HCT116 (cell line): ENCODE results near the gene STK32B. TPM values are rescaled to one million over a fixed set of nuclear protein-coding genes. Genes with fewer than 3 reads are reported as not detected.

Source experiments
- ATAC-seq: fragments of 200-7000 bp; cut with Tn5 transposase; 2 replicates; pipeline ENCODE4 v1.9.1; 2020; ENCODE audit warnings: mild to moderate bottlenecking, moderate library complexity
- BruUV-seq: library from RNA; stranded (reverse); fragments of 400-500 nt; replicated peaks from 2 replicates; lab custom pipeline; 2021; lab: Mats Ljungman, UMichigan
- CTCF ChIA-PET: fragments of 300-600 bp; sonication (Branson Sonifier 250); formaldehyde crosslinking; loops from one replicate; lab custom pipeline; 2021; ENCODE audit warnings: antibody characterized with exemption; lab: Charles Lee
- POLR2A ChIA-PET: fragments of 300-600, 350-600 bp; sonication (Branson Sonifier 250); formaldehyde crosslinking; loops from one replicate; lab custom pipeline; 2021; ENCODE audit warnings: antibody characterized with exemption; lab: Charles Lee
- RAD21 ChIA-PET, 2 experiments: fragments of 300-600 bp; sonication (Branson Sonifier 250); formaldehyde crosslinking; loops; one replicate each; lab custom pipeline; 2023; ENCODE audit warnings: low total read pairs in 2 of 2; ENCODE audit not compliant: uncharacterized antibody in 2 of 2, unreplicated experiment in 2 of 2, low non-redundant PET in 1 of 2; lab: Charles Lee
- DNase-seq: peaks from one replicate; pipeline ENCODE4 v3.0.0-alpha.2; 2010; ENCODE audit warnings: low read depth, low spot score
- H2AFZ ChIP-seq: fragments of 200-600 bp; shearing (Covaris generic), sonication (generic); 2 replicates; pipeline ENCODE4 v1.6.1; 2017; ENCODE audit warnings: low read depth, mixed run types, mixed read lengths, antibody characterized with exemption, low read length; ENCODE audit not compliant: poor library complexity, severe bottlenecking
- H3K27ac ChIP-seq: 2 replicates; pipeline ENCODE4 v1.5.1; 2012; ENCODE audit warnings: low read depth, low read length
- H3K27me3 ChIP-seq: fragments of 200-600 bp; sonication (generic); 2 replicates; pipeline ENCODE4 v1.6.1; 2016; ENCODE audit warnings: mixed run types, low read length, mixed read lengths; ENCODE audit not compliant: insufficient read depth
- H3K36me3 ChIP-seq, 2 experiments: fragments of 200-500 bp in 1 of 2; fragments of 200-600 bp in 1 of 2; sonication (Bioruptor generic) in 1 of 2; sonication (generic) in 1 of 2; 2 replicates each; pipeline versions ENCODE4 v1.5.1 to v1.6.1; 2014 to 2016; ENCODE audit warnings: low read length in 2 of 2, inconsistent platforms in 1 of 2, mixed read lengths in 1 of 2, mixed run types in 1 of 2; ENCODE audit not compliant: insufficient read depth in 2 of 2, control insufficient read depth in 1 of 2
- H3K4me1 ChIP-seq, 2 experiments: fragments of 200-600 bp in 1 of 2; sonication (generic) in 1 of 2; 2 replicates each; pipeline versions ENCODE4 v1.5.1 to v1.6.1; 2012 to 2017; ENCODE audit warnings: low read length in 2 of 2, inconsistent platforms in 1 of 2, mild to moderate bottlenecking in 1 of 2, mixed read lengths in 1 of 2, mixed run types in 1 of 2, moderate library complexity in 1 of 2; ENCODE audit not compliant: insufficient read depth in 2 of 2, control insufficient read depth in 1 of 2
- H3K4me2 ChIP-seq: fragments of 200-600 bp; sonication (generic); 2 replicates; pipeline ENCODE4 v1.6.1; 2017; ENCODE audit warnings: mixed run types, low read length, mixed read lengths
- H3K4me3 ChIP-seq, 2 experiments: fragments of 200-600 bp in 1 of 2; sonication (generic) in 1 of 2; replicated peaks in 1 of 2; 2 replicates each; pipeline ENCODE4 v1.5.1; 2011 to 2016; ENCODE audit warnings: low read length in 2 of 2, control low read depth in 1 of 2, low read depth in 1 of 2, mild to moderate bottlenecking in 1 of 2, mixed read lengths in 1 of 2, mixed run types in 1 of 2
- H3K79me2 ChIP-seq: fragments of 200-600 bp; sonication (generic); 2 replicates; pipeline ENCODE4 v1.6.1; 2017; ENCODE audit warnings: mild to moderate bottlenecking, mixed run types, low read length, moderate library complexity, mixed read lengths; ENCODE audit not compliant: insufficient read depth
- H3K9ac ChIP-seq: fragments of 200-600 bp; sonication (generic); 2 replicates; pipeline ENCODE4 v1.6.1; 2016; ENCODE audit warnings: low read length, mixed read lengths
- H3K9me2 ChIP-seq: fragments of 200-600 bp; sonication (generic), shearing (Covaris generic); 2 replicates; pipeline ENCODE4 v1.6.1; 2017; ENCODE audit warnings: mixed run types, mild to moderate bottlenecking, moderate library complexity; ENCODE audit not compliant: insufficient read depth
- H3K9me3 ChIP-seq, 2 experiments: fragments of 200-500 bp in 1 of 2; fragments of 200-600 bp in 1 of 2; sonication (Bioruptor generic) in 1 of 2; sonication (generic) in 1 of 2; 2 replicates each; pipeline ENCODE4 v1.6.1; 2014 to 2017; ENCODE audit warnings: low read length in 2 of 2, mixed read lengths in 2 of 2, inconsistent platforms in 1 of 2, low read depth in 1 of 2, mild to moderate bottlenecking in 1 of 2, mixed run types in 1 of 2, moderate library complexity in 1 of 2; ENCODE audit not compliant: control insufficient read depth in 1 of 2, insufficient read depth in 1 of 2
- H4K20me1 ChIP-seq: fragments of 200-600 bp; sonication (generic), shearing (Covaris generic); 2 replicates; pipeline ENCODE4 v1.6.1; 2017; ENCODE audit warnings: mixed run types, mild to moderate bottlenecking, moderate library complexity; ENCODE audit not compliant: insufficient read depth
- ATF3 ChIP-seq: IDR thresholded peaks from 2 replicates; pipeline ENCODE4 v1.6.1; 2012
- CBX3 ChIP-seq: IDR thresholded peaks from 2 replicates; pipeline ENCODE4 v1.6.1; 2012; ENCODE audit warnings: low read depth
- CEBPB ChIP-seq: IDR thresholded peaks from 2 replicates; pipeline ENCODE4 v1.6.1; 2012; ENCODE audit warnings: low read depth
- FOSL1 ChIP-seq: IDR thresholded peaks from 2 replicates; pipeline ENCODE4 v1.6.1; 2012; ENCODE audit warnings: low read depth
- JUND ChIP-seq: IDR thresholded peaks from 2 replicates; pipeline ENCODE4 v1.6.1; 2012
- POLR2AphosphoS5 ChIP-seq: IDR thresholded peaks from 2 replicates; pipeline ENCODE4 v1.6.1; 2011; ENCODE audit warnings: mild to moderate bottlenecking, low read depth, low read length, moderate library complexity
- SP1 ChIP-seq: IDR thresholded peaks from 2 replicates; pipeline ENCODE4 v1.6.1; 2012; ENCODE audit warnings: low read depth
- YY1 ChIP-seq: IDR thresholded peaks from 2 replicates; pipeline ENCODE4 v1.6.1; 2011; ENCODE audit warnings: low read length, low read depth, moderate library complexity, mild to moderate bottlenecking; ENCODE audit not compliant: insufficient replicate concordance; ENCODE audit errors: extremely low read depth
- ZBTB33 ChIP-seq: IDR thresholded peaks from 2 replicates; pipeline ENCODE4 v1.6.1; 2011; ENCODE audit warnings: mild to moderate bottlenecking, low read length, moderate library complexity; ENCODE audit not compliant: insufficient replicate concordance; ENCODE audit errors: extremely low read depth
- ZFX ChIP-seq: fragments of 450-650 bp; IDR thresholded peaks from 2 replicates; pipeline ENCODE4 v1.6.1; 2017
- intact Hi-C: fragments of 100-400 bp; cut with micrococcal nuclease; formaldehyde crosslinking; loops from 2 replicates; pipeline ENCODE4 v1.10.0; 2022
- total RNA-seq: library from RNA; stranded (reverse); gene quantifications from one replicate; pipeline ENCODE4 v1.2.1, GENCODE V29; 2021; ENCODE audit not compliant: unreplicated experiment

The STK32B gene
- total RNA-seq, 1 experiment from 2014 or later = not detected

GRCh38 chr4:5128569-5128968 lies 77.3 kb downstream of the STK32B start:
- H3K4me3 ChIP-seq = no peak overlapping the region
- H3K27me3 ChIP-seq = peaks cover 80% of the 10 kb centered on the region
- no peak overlapping the region for H3K4me2 ChIP-seq
- ATAC-seq = no peak
- H2AFZ ChIP-seq = no peak overlapping the region
- no peak for TF ChIP-seq FOSL1
- H3K9me3 ChIP-seq = no peaks in the 10 kb centered on the region
- H3K9ac ChIP-seq = no peak overlapping the region
- no peak overlapping the region for H3K27ac ChIP-seq
- BruUV-seq = no TSS peak
- H4K20me1 ChIP-seq = no peaks in the 10 kb centered on the region
- ChIA-PET CTCF (no interaction called here), POLR2A (no interaction called here), RAD21 (no interaction called here)
- H3K79me2 ChIP-seq = no peaks in the 10 kb centered on the region
- intact Hi-C loops = no loop called here
- H3K9me2 ChIP-seq = no peaks in the 10 kb centered on the region
- H3K4me1 ChIP-seq = no peaks in the 10 kb centered on the region
- H3K36me3 ChIP-seq = no peaks in the 10 kb centered on the region
- no peak for DNase-seq

GRCh38 chr4:5133201-5133600 lies 81.9 kb downstream of the STK32B start:
- H3K9me3 ChIP-seq = no peaks in the 10 kb centered on the region
- H3K4me3 ChIP-seq = no peak overlapping the region
- no peaks in the 10 kb centered on the region for H3K79me2 ChIP-seq
- ChIA-PET POLR2A (no interaction called here), CTCF (no interaction called here), RAD21 (no interaction called here)
- H3K4me1 ChIP-seq = no peaks in the 10 kb centered on the region
- intact Hi-C loops = no loop called here
- no peak overlapping the region for H3K4me2 ChIP-seq
- no peak for ATAC-seq
- H3K27ac ChIP-seq = no peak overlapping the region
- no peak for DNase-seq
- H3K27me3 ChIP-seq = peaks cover 76% of the 10 kb centered on the region
- H3K36me3 ChIP-seq = no peaks in the 10 kb centered on the region
- TF ChIP-seq CEBPB (no peak), POLR2AphosphoS5 (no peak), YY1 (no peak), CBX3 (no peak), SP1 (no peak), JUND (no peak), ZFX (no peak), ATF3 (no peak), ZBTB33 (no peak)
- no peak overlapping the region for H3K9ac ChIP-seq
- no peaks in the 10 kb centered on the region for H3K9me2 ChIP-seq
- no TSS peak for BruUV-seq
- no peak overlapping the region for H2AFZ ChIP-seq
- H4K20me1 ChIP-seq = no peaks in the 10 kb centered on the region
